ENCODE results near the gene IKZF1.

IKZF1 gene

DNA sequence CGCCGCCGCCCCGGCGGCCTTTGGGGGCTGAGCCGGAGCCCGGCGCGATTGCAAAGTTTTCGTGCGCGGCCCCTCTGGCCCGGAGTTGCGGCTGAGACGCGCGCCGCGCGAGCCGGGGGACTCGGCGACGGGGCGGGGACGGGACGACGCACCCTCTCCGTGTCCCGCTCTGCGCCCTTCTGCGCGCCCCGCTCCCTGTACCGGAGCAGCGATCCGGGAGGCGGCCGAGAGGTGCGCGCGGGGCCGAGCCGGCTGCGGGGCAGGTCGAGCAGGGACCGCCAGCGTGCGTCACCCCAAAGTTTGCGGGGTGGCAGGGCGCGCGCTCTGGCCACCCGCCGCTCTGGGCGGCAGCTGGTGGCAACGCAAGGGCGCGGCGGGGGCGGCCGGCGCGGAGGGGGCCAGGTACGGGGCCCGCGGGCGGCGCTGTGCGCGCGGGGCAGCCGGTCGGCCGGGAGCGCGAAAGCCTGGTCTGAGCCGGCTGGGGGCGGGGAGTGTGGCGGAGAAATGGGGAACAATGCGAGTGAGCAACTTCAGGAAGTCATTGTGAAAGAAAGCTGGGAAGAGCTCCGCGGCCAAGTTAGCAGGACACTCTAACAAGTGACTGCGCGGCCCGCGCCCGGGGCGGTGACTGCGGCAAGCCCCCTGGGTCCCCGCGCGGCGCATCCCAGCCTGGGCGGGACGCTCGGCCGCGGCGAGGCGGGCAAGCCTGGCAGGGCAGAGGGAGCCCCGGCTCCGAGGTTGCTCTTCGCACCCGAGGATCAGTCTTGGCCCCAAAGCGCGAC, at the start of gene IKZF1:
Gene IKZF1 (plus strand): TSS at position 588 of the 782 bp plus-strand sequence. CDS start 14,346 bp downstream, outside the sequence.
- DNase-seq = peak; percentile 12

GRCh38 chr7:50261593-50261992, 42.9 kb upstream of the IKZF1 start:
- no peak for DNase-seq

DNA sequence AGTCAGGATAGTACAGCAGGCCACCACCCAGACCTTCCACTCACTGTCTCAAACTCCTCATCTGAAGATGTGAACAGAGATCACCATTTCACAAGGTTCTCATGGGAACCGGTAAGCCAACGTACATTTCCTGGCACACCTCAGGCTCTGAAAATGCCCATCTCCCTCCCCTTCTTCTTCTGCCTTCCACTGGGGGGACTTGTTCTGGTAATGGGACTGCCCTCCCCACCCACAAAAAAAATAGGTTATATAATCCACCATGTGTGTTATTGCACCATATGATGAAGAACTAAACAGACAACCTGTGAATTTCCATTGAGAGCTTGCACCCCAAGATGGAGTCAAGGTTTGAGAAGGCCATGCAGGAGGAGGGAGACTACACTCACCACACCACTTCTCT, 42.1 kb upstream of the IKZF1 start:
- DNase-seq = no peak

DNA sequence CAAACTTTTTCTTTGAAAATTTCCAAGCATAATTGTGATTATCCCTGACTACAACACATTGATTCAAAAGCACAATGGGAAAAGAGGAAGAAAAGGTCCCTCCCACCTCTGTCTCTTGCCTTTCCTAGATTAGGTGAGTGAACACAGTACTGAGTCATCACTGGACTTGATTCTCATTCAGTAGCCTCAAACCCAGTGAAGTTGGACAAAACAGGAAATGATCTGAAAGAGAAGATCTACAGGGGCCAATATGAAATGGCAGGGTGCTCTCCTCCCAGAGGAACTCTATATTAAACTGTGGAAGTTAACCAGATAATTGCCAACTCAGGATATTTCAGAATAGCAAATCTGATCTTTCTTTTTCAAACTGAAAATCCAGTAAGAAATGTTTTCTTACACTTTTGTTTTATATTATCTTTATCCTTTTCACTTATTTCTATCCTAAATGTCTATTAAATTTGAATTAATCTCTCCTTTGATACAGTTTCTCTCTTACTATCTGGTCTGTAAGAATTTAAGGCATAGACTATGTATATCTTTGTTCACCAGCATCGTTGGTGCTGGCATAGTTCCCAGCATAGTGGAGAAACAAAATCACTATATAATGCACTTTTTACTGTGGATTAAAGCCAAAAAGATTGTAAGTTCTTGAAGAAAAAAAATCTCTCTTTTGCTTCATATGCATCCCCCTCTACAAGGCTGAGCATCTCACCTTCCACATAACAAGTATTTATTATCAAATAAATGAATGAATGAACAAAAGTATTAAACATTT, 41.4 kb upstream of the IKZF1 start:
- no peak for DNase-seq

DNA sequence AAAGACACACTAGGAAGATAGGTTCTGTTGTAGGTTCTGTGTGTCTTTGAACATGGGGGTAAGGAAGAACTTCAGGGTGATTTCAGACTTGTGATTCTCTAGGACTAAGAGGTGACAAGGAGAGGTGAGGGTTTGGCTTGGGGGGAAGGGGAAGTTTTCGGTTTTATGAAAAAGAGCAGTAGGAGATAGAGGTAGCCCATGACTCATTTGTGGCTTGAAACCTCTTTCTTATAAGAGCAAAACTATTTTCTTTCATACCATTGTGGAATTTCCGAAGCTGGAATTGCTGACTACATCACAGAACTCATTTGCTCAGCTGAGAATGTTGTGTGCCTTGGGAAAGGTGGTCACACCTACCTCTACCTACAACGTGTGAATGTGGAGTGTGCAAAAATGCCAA, 39.6 kb upstream of the IKZF1 start:
- no peak for DNase-seq

- DNase-seq = no peak
These were observed 38.4 kb upstream of the IKZF1 start for GRCh38 chr7:50265968-50266634.

GRCh38 chr7:50266635-50267386, 37.7 kb upstream of the IKZF1 start:
- DNase-seq = no peak

DNA sequence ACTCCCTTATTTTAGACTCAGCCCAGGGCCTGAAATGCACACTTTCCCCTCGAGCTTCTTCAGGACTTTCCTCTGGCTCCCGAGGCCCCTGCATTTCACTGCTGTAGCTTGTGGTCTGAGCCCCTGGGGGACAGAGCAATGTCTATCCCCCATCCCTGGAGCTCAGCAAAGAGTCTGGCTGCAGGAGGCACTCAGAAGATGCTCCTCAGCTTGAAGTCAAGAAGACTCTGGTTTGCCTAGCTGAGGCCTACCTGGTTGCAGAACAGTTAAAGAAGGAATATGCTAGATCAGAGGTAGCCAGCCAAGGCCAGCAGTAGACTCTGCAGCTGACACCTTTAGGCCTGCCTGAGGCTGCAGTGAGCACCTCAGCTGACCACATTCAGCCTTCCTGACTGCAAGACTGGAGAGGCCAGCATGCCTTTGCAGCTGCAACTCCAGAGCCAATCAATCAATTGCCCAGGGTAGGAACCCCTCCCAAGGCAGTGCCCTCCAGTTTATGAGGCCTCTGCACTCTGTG, 36.9 kb upstream of the IKZF1 start:
- no peak for DNase-seq

GRCh38 chr7:50268223-50268622, 36.3 kb upstream of the IKZF1 start:
- no peak for DNase-seq

DNA sequence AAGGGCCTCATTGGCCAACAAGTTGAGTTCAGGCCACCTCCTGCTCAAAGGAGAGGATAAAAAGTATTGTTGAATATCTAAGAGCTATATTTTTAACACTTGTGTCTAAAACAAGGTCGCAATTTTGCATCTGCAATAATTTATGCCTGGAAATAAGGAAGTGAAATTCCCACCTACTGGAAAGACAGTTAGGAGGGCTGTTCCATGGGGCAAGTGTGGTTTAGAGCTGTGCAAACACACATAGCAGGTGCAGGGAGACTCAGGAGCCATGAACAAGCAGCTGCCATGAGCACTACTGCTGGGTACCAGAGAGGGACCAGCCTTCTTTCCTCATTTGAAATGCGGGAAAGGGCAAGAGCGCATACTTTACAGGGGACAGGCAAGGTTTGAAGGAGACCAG, 35.5 kb upstream of the IKZF1 start:
- DNase-seq = no peak

GRCh38 chr7:50270531-50271018, 33.9 kb upstream of the IKZF1 start:
- DNase-seq = no peak

DNA sequence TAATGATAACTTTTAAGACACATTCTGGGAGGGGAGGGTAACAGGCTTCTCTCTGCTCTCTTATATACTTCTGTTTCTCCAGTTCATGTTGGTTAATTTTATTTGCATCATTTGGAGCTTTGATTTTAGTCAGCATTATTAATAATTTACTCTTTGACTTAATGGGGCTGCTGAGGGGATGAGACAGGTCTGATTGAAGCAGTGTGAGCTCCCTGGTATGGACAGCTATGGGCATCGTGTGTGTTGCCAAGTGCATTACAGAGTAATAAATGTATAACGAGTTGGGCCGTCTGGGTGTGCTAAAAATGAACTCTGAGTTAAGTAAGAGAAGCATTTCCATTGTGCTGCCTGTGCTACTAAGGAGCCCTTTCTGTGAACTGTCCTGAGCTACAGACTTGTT, 31.7 kb upstream of the IKZF1 start:
- DNase-seq = no peak

DNA sequence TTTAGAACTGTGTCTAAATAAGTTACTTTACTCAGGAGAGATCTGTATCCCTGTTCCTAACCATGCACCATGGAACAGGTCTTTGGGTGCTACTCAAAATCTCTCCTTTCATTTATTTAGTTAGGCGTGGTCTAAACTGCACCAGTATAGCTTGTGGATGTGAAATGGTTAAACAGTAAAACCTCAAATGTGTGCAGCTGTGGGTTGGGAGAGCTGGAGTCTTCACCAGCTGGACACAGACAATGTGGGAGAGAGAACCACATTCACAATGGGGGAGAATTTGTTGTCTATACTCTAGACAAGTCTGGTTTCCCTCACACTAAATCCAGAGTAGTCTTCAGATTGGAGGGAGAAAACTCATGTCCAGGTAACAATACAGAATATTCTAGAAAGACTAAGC, 31.2 kb upstream of the IKZF1 start:
- DNase-seq = no peak

DNA sequence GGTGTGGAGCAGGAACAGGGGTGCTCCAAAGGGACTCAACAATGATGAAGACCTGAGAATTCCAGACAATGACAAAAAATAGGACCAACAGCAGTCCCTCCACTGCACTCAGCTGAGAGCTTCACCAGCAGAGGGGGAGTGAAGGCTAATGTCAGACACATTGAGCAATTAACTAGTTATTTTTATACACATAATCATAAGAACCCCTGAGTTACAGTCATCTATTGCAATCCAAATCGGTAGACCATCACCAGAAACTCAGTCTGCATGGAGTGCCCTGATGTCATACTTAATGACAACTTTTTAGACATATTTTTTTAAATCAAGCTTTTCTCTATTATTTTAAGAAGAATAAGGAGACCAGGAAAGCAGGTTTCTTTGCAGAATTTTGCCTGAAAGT, 30.6 kb upstream of the IKZF1 start:
- no peak for DNase-seq

GRCh38 chr7:50274361-50274760, 30.2 kb upstream of the IKZF1 start:
- no peak for DNase-seq

DNA sequence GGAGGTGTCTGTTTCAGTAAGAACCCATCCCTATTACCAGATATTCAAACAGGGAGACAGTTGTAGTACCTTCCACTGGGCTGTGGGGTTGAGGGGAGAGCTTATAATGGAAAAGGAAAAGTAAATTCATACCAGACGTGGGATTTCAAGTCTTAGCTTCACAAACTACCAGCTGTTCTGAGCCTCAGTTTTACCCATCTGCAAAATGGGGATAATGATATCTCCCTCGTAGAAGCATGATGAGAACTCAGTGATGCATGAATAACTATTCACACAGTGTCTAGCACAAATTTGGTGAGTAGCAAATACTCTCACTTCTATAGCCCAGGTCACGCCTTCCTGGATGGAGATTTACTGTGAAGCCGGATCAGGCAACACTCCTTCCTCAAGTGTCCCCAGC, 29.1 kb upstream of the IKZF1 start:
- DNase-seq = no peak

DNA sequence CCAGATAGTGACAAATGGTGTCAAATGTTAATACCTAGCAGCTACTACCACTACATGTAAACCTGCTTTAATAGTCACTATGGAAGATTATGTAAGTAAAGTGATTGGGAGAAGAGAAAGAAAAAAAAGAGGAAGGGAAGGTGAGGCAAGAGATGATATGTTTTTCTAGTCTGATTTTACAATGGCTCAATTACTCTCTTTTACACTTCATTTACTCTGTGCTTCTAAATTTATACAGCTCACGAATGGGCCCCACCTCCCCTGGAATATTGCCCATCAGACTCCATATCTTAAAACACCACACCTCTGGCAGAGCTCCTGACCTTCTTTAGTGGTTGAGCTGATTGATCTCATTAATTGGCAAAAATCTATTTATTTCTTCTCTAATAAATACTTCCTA, 28.0 kb upstream of the IKZF1 start:
- DNase-seq = no peak

- no peak for DNase-seq
These were observed 26.4 kb upstream of the IKZF1 start for GRCh38 chr7:50278120-50278519.

GRCh38 chr7:50281680-50282445, 22.7 kb upstream of the IKZF1 start:
- no peak for DNase-seq

DNA sequence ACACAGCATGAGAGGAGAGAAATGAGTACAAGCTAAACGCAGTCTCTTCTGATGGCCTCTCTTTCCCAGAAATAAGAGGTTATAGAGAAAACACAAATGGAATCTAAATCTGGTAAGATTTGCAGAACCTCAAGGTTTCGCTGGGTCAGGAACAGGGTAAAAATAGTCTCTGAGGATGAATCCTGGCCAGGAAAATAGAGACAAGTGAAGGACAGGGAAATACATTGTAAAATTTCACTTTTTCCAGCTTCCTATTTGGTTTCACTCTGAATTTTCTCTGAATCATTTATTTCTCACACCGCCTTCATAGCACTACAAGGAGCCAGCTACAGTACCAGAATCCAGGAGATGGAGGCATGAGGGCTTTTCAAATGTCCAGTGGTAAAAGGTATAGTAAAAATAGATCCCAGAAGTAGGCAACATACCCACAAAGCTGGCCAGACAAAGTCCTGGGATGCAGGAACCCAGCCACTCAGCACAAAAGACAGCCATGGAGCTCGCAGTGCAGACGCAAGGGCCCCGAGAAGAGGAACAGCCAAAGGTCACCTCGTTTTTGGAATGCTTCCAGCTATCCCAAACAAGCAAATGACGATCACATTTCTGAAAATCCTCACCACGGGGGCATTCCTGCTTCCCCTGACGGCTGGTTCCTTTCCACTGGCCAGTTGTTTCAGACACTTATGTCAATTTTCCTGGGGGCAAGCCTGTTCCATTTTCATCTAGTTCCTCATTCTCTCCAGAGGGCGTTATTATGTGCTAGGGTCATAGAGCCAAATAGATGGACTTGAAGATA, 21.5 kb upstream of the IKZF1 start:
- DNase-seq = no peak

- DNase-seq = no peak
These were observed 20.8 kb upstream of the IKZF1 start for GRCh38 chr7:50283731-50284130.
